Right atrium auricular region (tissue), 2 donors: Measurements from ENCODE around the gene MAX. TPM values are rescaled to one million over a fixed set of nuclear protein-coding genes. Genes with fewer than 3 reads are reported as not detected.

Source experiments
- DNase-seq: peaks from one replicate; pipeline ENCODE4 v3.0.0-alpha.2; 2019; ENCODE audit warnings: low spot score
- H3K27ac ChIP-seq, 2 donors: fragments of 200-600 bp; sonication (generic); 1 replicate in 1 of 2; 2 replicates in 1 of 2; pipeline ENCODE4 v1.5.1; 2016 to 2019
- H3K27me3 ChIP-seq, 2 donors: fragments of 200-600 bp; sonication (generic); one replicate each; pipeline versions ENCODE4 v1.5.1 to v1.6.0; 2017 to 2019
- H3K36me3 ChIP-seq: fragments of 200-600 bp; sonication (generic); one replicate; pipeline ENCODE4 v1.5.1; 2016
- H3K4me1 ChIP-seq, 2 donors: fragments of 200-600 bp; sonication (generic); one replicate each; pipeline versions ENCODE4 v1.5.1 to v1.6.0; 2017 to 2019
- H3K4me3 ChIP-seq, 2 donors: fragments of 200-600 bp; sonication (generic); 1 replicate in 1 of 2; 2 replicates in 1 of 2; pipeline ENCODE4 v1.5.1; 2017 to 2019; ENCODE audit warnings: mild to moderate bottlenecking in 1 of 2, moderate library complexity in 1 of 2
- H3K9me3 ChIP-seq, 2 donors: fragments of 200-600 bp; sonication (generic); one replicate each; pipeline ENCODE4 v1.5.1; 2019
- total RNA-seq, 2 donors: library from RNA; depleted of rRNA; stranded (reverse); fragments of >200 nt; gene quantifications; one replicate each; pipeline ENCODE4 v1.1.0, GENCODE V29; 2016
- TF ChIP-seq, protein P1 (sequence below), 2 donors: fragments of 200-600 bp; sonication (generic); IDR thresholded peaks; one replicate each; pipeline ENCODE4 v1.5.1; 2019; ENCODE audit warnings: antibody characterized with exemption in 2 of 2

Gene MAX
- total RNA-seq, 2 donors from 2014 or later: 37.0 to 67.5 TPM

DNA sequence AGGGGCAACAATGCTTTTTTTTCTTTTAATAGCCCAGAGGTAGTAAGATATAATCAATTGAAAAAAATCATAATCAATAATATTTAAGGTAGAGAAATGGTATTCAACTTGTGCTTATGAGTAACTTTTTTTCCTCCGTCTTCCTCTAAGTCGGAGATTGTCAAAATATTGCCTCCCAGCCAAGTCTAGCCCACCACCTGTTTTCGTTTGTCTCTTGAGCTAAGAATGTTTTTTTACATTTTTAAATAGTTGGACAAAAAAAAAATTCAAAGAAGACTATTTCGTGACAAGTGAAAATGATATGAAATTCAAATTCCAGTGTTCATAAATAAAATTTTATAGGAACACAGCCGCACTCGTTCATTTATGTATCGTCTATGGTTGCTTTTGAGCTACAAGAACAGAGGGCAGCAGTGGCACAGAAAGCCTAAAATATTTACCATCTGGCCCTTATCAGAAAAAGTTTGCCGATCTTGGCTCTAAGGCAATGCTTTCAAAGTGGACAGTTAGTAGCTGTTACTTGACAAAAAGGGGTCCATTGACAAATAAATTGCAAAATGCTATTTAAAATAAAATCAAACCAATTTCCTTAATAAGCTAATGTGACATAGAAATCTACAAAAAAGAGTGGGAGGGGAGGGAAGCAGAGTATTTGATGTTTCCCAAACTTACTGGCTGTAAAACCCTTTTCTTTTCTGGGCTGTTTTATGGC lies 40.8 kb upstream of the MAX start:
- TF ChIP-seq, protein P1, sequence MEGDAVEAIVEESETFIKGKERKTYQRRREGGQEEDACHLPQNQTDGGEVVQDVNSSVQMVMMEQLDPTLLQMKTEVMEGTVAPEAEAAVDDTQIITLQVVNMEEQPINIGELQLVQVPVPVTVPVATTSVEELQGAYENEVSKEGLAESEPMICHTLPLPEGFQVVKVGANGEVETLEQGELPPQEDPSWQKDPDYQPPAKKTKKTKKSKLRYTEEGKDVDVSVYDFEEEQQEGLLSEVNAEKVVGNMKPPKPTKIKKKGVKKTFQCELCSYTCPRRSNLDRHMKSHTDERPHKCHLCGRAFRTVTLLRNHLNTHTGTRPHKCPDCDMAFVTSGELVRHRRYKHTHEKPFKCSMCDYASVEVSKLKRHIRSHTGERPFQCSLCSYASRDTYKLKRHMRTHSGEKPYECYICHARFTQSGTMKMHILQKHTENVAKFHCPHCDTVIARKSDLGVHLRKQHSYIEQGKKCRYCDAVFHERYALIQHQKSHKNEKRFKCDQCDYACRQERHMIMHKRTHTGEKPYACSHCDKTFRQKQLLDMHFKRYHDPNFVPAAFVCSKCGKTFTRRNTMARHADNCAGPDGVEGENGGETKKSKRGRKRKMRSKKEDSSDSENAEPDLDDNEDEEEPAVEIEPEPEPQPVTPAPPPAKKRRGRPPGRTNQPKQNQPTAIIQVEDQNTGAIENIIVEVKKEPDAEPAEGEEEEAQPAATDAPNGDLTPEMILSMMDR (IDR thresholded peaks at IDR 0.05): no peak
- H3K27ac ChIP-seq: no peak overlapping the region
- H3K4me1 ChIP-seq: no peaks in the 10 kb centered on the region
- H3K9me3 ChIP-seq: no peaks in the 10 kb centered on the region
- no peak overlapping the region for H3K4me3 ChIP-seq
- H3K36me3 ChIP-seq: no peaks in the 10 kb centered on the region
- H3K27me3 ChIP-seq: no peaks in the 10 kb centered on the region
- DNase-seq: no peak

DNA sequence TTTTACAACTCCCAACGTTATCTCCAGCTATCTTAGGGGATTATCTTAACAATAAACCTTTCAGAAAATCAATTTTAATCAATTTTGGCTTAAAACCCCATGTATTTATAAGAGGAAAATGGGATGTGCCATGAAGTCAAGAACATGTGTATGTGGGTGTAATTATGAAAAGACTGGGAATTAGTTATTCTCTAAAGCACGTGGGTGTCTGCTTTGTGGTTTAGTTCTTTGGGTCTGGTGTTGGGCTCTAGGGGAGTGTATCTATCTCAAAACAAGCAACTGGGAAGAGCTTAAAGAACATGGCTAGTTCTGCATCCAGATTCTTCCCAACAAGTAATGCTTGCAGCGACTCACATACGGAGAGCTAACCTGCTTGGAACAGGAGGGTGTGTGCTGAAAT lies 40.1 kb upstream of the MAX start:
- Histone ChIP-seq H3K36me3 (no peaks in the 10 kb centered on the region), H3K4me1 (no peaks in the 10 kb centered on the region), H3K9me3 (no peaks in the 10 kb centered on the region), H3K27me3 (no peaks in the 10 kb centered on the region), H3K4me3 (no peak overlapping the region), H3K27ac (no peak overlapping the region)
- TF ChIP-seq, protein P1 (IDR thresholded peaks at IDR 0.05): no peak
- DNase-seq: no peak

- Histone ChIP-seq H3K4me3 (no peak overlapping the region), H3K9me3 (no peaks in the 10 kb centered on the region), H3K4me1 (no peaks in the 10 kb centered on the region), H3K36me3 (no peaks in the 10 kb centered on the region), H3K27ac (no peak overlapping the region), H3K27me3 (no peaks in the 10 kb centered on the region)
- DNase-seq: no peak
- TF ChIP-seq, protein P1 (IDR thresholded peaks at IDR 0.05): no peak
Observed at GRCh38 chr14:65141523-65141922, 39.2 kb upstream of the MAX start.

- no peak for DNase-seq
- Histone ChIP-seq H3K4me3 (no peak overlapping the region), H3K36me3 (no peaks in the 10 kb centered on the region), H3K4me1 (no peaks in the 10 kb centered on the region), H3K27ac (no peak overlapping the region), H3K9me3 (no peaks in the 10 kb centered on the region), H3K27me3 (no peaks in the 10 kb centered on the region)
- TF ChIP-seq, protein P1 (IDR thresholded peaks at IDR 0.05): no peak
Observed at GRCh38 chr14:65137648-65138307, 35.5 kb upstream of the MAX start.

DNA sequence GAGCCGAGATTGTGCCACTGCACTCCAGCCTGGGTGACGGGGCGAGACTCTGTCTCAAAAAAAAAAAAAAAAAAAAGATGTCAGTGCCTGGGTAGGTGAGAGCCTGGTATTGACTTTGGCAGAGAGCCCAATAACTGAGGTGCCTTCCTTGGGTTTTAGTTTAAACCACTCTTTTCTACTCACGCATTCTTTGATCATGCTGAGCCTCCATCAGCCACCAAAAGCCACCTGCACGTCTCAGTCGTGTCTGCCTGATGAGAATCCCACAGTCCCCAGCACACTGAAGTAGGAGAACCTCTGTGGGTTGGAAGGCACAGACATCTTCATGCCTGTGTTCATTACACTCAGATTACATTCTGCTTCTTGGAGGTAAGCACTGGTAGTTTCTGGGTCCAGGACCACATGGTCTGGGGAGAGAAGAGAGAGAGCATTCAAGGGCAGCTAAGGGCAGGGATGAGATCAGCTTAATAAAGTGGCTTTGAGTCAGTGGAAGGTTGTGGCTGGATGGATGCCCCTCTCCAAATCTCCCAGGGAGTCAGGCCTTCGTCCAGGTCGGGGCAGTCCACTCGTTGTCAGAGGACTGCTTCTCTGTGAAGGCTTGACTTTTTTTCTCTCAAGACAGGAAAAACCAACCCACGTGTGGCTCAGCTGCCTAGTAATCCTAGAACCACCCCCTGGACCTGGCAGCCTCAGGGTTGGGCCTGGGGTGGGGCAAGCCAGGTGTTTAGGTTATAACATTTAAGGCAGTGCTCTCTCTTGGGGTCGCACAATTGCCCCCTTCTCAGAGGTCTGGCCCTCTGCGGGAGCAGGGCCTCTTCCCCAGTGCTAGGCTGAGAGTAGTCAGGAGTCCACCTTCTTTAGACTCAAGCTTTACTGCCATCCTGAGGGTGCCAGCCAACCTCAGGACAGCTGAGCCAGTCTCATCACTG lies 32.6 kb upstream of the MAX start:
- H3K36me3 ChIP-seq: no peaks in the 10 kb centered on the region
- no peak for DNase-seq
- TF ChIP-seq, protein P1 (IDR thresholded peaks at IDR 0.05): no peak
- H3K27me3 ChIP-seq: no peaks in the 10 kb centered on the region
- no peaks in the 10 kb centered on the region for H3K9me3 ChIP-seq
- no peak overlapping the region for H3K4me3 ChIP-seq
- no peak overlapping the region for H3K27ac ChIP-seq
- H3K4me1 ChIP-seq: no peaks in the 10 kb centered on the region
